Uterus (tissue), 4 donors: ENCODE data around the gene SLC25A26. TPM values are rescaled to one million over a fixed set of nuclear protein-coding genes. Genes with fewer than 3 reads are reported as not detected.

Source experiments
- DNase-seq, 2 donors: peaks; one replicate each; pipeline ENCODE4 v3.0.0-alpha.2; 2019 to 2020
- H3K27ac ChIP-seq, 2 donors: fragments of 200-600 bp; sonication (generic); 1 replicate in 1 of 2; 2 replicates in 1 of 2; pipeline ENCODE4 v1.5.1; 2016 to 2018
- H3K27me3 ChIP-seq, 2 donors: fragments of 200-600 bp; sonication (generic); one replicate each; pipeline ENCODE4 v1.5.1; 2018 to 2019; ENCODE audit warnings: control low read depth in 1 of 2
- H3K36me3 ChIP-seq, 2 donors: fragments of 200-600 bp; sonication (generic); one replicate each; pipeline ENCODE4 v1.5.1; 2019; ENCODE audit warnings: control low read depth in 1 of 2
- H3K4me1 ChIP-seq, 2 donors: fragments of 200-600 bp; sonication (generic); one replicate each; pipeline ENCODE4 v1.5.1; 2018 to 2019; ENCODE audit warnings: control low read depth in 1 of 2
- H3K4me3 ChIP-seq, 2 donors: fragments of 200-600 bp; sonication (generic); 1 replicate in 1 of 2; 2 replicates in 1 of 2; pipeline ENCODE4 v1.5.1; 2018 to 2019; ENCODE audit warnings: mild to moderate bottlenecking in 1 of 2
- H3K9me3 ChIP-seq, 2 donors: fragments of 200-600 bp; sonication (generic); one replicate each; pipeline ENCODE4 v1.5.1; 2019; ENCODE audit warnings: control low read depth in 1 of 2
- POLR2A ChIP-seq, 2 donors: fragments of 450-650 bp; IDR thresholded peaks; one replicate each; pipeline ENCODE4 v1.6.1; 2016; ENCODE audit warnings: antibody characterized with exemption in 2 of 2, mild to moderate bottlenecking in 1 of 2, moderate library complexity in 1 of 2
- intact Hi-C: fragments of 100-400 bp; cut with DNase I; formaldehyde crosslinking; loops from one replicate; pipeline ENCODE4 v1.15.1; 2023; ENCODE audit warnings: low total_unique reads
- total RNA-seq, 4 donors: library from RNA; depleted of rRNA in 3 of 4; stranded (reverse); fragments of >200 nt in 3 of 4; gene quantifications; one replicate each; pipeline versions ENCODE4 v1.1.0 to v1.2.4, GENCODE V29; 2014 to 2023
- TF ChIP-seq, protein P1 (sequence below), 4 experiments: fragments of 200-600 bp in 2 of 4; fragments of 450-650 bp in 2 of 4; sonication (generic) in 2 of 4; IDR thresholded peaks; one replicate each; pipeline ENCODE4 v1.5.1; 2016 to 2019; ENCODE audit warnings: antibody characterized with exemption in 4 of 4, mild to moderate bottlenecking in 2 of 4, moderate library complexity in 1 of 4
- donor health status: DM: yes; HTN: yes; CAD: no.

Gene SLC25A26
- total RNA-seq, 4 donors from 2014 or later = 10.6 to 24.9 (median 17.8) TPM

DNA sequence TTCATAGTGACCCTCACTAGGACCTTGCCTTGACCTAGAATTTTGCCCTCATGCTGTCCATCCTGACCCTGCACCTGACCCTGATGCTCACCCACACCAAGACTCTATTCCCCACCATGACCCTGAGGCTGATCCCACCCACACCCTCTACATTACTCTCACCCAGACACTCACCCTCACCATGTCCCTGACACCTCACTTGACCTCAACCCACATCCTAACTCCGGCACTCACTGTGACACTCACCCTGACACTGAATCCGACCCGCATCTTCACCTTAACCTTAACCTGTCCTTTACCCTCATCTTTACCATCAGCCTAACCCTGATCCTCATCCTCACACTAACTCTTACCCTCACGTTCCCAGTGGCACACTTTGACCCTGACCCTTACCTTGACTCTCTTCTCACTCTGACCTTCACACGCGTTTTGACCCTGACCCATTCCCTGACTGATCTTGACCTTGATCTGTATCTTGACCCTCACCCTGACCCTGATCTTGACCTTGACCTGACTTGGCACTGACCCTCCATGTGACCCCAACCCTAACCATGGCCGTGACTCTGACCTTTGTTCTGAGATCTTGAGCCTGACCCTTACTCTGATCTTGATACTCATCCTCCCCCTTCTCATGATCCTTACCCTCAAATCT lies 22.2 kb upstream of the SLC25A26 start:
- Histone ChIP-seq H3K36me3 (peaks cover 0 to 3% of the 10 kb centered on the region in 2 donors), H3K27me3 (no peaks in the 10 kb centered on the region), H3K4me3 (no peak overlapping the region), H3K9me3 (no peaks in the 10 kb centered on the region), H3K4me1 (no peaks in the 10 kb centered on the region), H3K27ac (no peak overlapping the region)
- TF ChIP-seq POLR2A (IDR thresholded peaks at IDR 0.05) = no peak
- TF ChIP-seq, protein P1, sequence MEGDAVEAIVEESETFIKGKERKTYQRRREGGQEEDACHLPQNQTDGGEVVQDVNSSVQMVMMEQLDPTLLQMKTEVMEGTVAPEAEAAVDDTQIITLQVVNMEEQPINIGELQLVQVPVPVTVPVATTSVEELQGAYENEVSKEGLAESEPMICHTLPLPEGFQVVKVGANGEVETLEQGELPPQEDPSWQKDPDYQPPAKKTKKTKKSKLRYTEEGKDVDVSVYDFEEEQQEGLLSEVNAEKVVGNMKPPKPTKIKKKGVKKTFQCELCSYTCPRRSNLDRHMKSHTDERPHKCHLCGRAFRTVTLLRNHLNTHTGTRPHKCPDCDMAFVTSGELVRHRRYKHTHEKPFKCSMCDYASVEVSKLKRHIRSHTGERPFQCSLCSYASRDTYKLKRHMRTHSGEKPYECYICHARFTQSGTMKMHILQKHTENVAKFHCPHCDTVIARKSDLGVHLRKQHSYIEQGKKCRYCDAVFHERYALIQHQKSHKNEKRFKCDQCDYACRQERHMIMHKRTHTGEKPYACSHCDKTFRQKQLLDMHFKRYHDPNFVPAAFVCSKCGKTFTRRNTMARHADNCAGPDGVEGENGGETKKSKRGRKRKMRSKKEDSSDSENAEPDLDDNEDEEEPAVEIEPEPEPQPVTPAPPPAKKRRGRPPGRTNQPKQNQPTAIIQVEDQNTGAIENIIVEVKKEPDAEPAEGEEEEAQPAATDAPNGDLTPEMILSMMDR (IDR thresholded peaks at IDR 0.05) = no peak
- DNase-seq = no peak
- intact Hi-C loops = no loop called here

- Histone ChIP-seq H3K4me1 (no peaks in the 10 kb centered on the region), H3K4me3 (no peak overlapping the region), H3K36me3 (peaks cover 0 to 3% of the 10 kb centered on the region in 2 donors), H3K27me3 (no peaks in the 10 kb centered on the region), H3K9me3 (no peaks in the 10 kb centered on the region), H3K27ac (no peak overlapping the region)
- TF ChIP-seq, protein P1 (IDR thresholded peaks at IDR 0.05) = no peak
- DNase-seq = no peak
- intact Hi-C loops = no loop called here
These were observed 21.7 kb upstream of the SLC25A26 start for GRCh38 chr3:66199089-66199473.

DNA sequence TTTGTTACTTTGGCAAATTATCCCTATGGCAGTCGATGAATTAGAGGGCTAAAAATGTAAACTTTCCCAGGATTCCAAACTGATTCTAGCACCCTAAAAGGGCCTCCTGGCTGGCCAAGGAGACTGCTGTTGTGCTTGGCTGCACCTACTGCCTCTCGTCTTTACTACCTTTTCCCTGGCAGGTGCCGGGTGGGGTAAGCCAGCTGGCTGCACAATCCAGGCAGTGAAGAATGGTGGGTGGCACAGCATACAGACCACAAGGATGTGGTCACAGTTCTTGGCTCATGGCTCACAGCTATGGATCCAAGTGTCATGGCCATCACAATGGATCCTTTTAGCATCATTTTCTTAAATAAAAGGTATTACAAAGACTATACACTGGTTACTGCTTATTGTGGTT lies 20.7 kb upstream of the SLC25A26 start:
- Histone ChIP-seq H3K4me1 (no peaks in the 10 kb centered on the region), H3K9me3 (no peaks in the 10 kb centered on the region), H3K27ac (no peak overlapping the region), H3K27me3 (no peaks in the 10 kb centered on the region), H3K4me3 (no peak overlapping the region), H3K36me3 (peaks cover 0 to 3% of the 10 kb centered on the region in 2 donors)
- TF ChIP-seq, protein P1 (IDR thresholded peaks at IDR 0.05) = no peak
- TF ChIP-seq POLR2A (IDR thresholded peaks at IDR 0.05) = no peak
- DNase-seq = no peak
- intact Hi-C loops = no loop called here

DNA sequence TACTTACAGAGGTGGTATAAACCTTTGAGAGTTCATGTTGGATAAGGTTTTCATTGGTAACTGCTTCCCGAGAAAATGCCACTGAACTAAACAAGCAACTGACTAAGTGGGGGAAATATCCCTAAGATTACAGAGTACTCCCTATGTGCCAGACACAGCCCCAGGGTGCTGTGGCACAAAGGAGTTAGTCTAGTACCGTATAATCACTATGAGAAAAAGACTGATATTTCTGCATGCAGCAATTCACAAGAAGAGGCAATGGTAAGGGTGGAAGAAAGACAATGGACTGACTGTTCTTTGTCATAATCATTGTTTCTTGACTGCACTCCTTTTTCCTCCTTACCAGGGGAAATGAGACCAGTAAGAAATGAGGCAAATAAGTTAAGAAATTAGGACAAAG lies 20.0 kb upstream of the SLC25A26 start:
- intact Hi-C loops = no loop called here
- H3K4me1 ChIP-seq = no peaks in the 10 kb centered on the region
- DNase-seq = no peak
- H3K36me3 ChIP-seq = peaks cover 0 to 3% of the 10 kb centered on the region in 2 donors
- no peaks in the 10 kb centered on the region for H3K9me3 ChIP-seq
- TF ChIP-seq, protein P1 (IDR thresholded peaks at IDR 0.05) = no peak
- TF ChIP-seq POLR2A (IDR thresholded peaks at IDR 0.05) = no peak
- H3K27ac ChIP-seq = no peak overlapping the region
- no peaks in the 10 kb centered on the region for H3K27me3 ChIP-seq
- no peak overlapping the region for H3K4me3 ChIP-seq

DNA sequence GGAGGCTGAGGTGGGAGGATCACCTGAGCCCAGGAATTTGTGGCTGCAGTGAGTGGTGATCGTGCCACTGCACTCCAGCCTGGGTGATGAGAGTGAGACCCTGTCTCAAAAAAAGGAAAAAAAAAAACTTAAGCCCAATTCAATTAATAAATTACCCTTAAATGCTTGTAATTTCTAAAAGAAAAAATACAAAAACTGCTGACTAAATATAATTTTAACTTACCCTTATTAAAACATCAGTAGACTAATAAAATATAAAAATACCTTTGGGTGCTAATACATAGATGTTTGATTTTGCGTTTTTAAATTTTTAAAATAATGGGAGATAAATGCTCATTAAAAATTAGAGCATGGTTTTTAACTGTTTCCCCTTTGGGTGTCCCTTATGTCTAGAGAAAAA lies 17.5 kb upstream of the SLC25A26 start:
- no peaks in the 10 kb centered on the region for H3K36me3 ChIP-seq
- intact Hi-C loops = no loop called here
- no peak overlapping the region for H3K27ac ChIP-seq
- H3K4me3 ChIP-seq = no peak overlapping the region
- TF ChIP-seq, protein P1 (IDR thresholded peaks at IDR 0.05) = no peak
- no peak for TF ChIP-seq POLR2A (IDR thresholded peaks at IDR 0.05)
- no peaks in the 10 kb centered on the region for H3K27me3 ChIP-seq
- no peaks in the 10 kb centered on the region for H3K9me3 ChIP-seq
- no peaks in the 10 kb centered on the region for H3K4me1 ChIP-seq
- no peak for DNase-seq
